ENCODE measurements around the gene ATP5PO. TPM values are rescaled to one million over a fixed set of nuclear protein-coding genes. Genes with fewer than 3 reads are reported as not detected.

ATP5PO gene
- total RNA-seq, 1 donor from 2014 or later, result 203 TPM

Other genes with a start within 250 kb of the ATP5PO start
- gene MRPS6, start 157.8 kb upstream of the ATP5PO start, total RNA-seq, result 75.8 and 76.5 TPM in 2 replicates
- gene SLC5A3, start 157.8 kb upstream of the ATP5PO start, total RNA-seq, result 30.8 and 31.1 TPM in 2 replicates

Measured in T-helper 2 cell treated with Interferon-gamma antibody and Interleukin-4, amounts not matched to agents 100 ng/mL and 5 ng/mL, for 36 hours (primary cell).